Neural progenitor cell (in vitro differentiated cells): ENCODE results near the gene DNAH9.

Experiments used
- CTCF ChIP-seq: fragments of 200-600 bp; sonication (generic); IDR thresholded peaks from 2 replicates; pipeline ENCODE4 v1.5.1; 2017; ENCODE audit warnings: antibody characterized with exemption, mild to moderate bottlenecking
- EZH2 ChIP-seq: fragments of 200-600 bp; sonication (generic); IDR thresholded peaks from 2 replicates; pipeline ENCODE4 v1.6.1; 2017; ENCODE audit warnings: antibody characterized with exemption, mild to moderate bottlenecking, moderate library complexity
- EZH2phosphoT487 ChIP-seq: fragments of 200-600 bp; sonication (generic); IDR thresholded peaks from 2 replicates; pipeline ENCODE4 v1.6.1; 2017; ENCODE audit warnings: antibody characterized with exemption

- TF ChIP-seq CTCF, result no peak
- no peak for TF ChIP-seq EZH2phosphoT487
- TF ChIP-seq EZH2, result no peak
Measured at GRCh38 chr17:11601661-11602060, 3.4 kb downstream of the DNAH9 start.
